ENCODE results near the gene NNT. TPM values are rescaled to one million over a fixed set of nuclear protein-coding genes. Genes with fewer than 3 reads are reported as not detected.
A peak's percentile ranks its signal among the peaks of the same experiment; 100 is the strongest.

Gene NNT
- total and polyA plus RNA-seq, 10 of the 15 experiments (the other 5 are each of a cell fraction or from before 2014, with no cell fraction given), result 20.8 to 73.1 (median 51.9) TPM

- ChIA-PET SMC1A (ENCODE audit: uncharacterized antibody, unreplicated experiment) (interaction anchor here (0.8 to 2.8 kb wide), 12 partner anchors 11 to 77 kb away, joined by 3 to 27 read pairs (median 6); partner anchors contain the start of genes C5orf34 and NNT), RAD21 (ENCODE audit: unreplicated experiment) (interaction anchor here (1.1 to 3.8 kb wide), 9 partner anchors 10 to 76 kb away, joined by 3 to 19 read pairs (median 8); partner anchors contain the start of genes C5orf34, NNT and TMEM267), POLR2A (interaction anchor here (0.6 to 3.6 kb wide), 6 partner anchors 11 to 70 kb away, joined by 3 to 19 read pairs (median 10); partner anchors contain the start of genes NNT and TMEM267), CTCF (interaction anchor here (0.7 to 4.4 kb wide), 13 partner anchors 10 to 83 kb away, joined by 3 to 31 read pairs (median 4); partner anchors contain the start of genes NNT and TMEM267)
- Histone ChIP-seq H2AFZ (ENCODE audit: control insufficient read depth, low read depth, low read length) (no peak overlapping the region), H3K27me3 (replicated peaks in 1 of 2; ENCODE audit: control insufficient read depth in 2 of 2, insufficient read depth in 2 of 2, low read length in 1 of 2) (no peaks in the 10 kb centered on the region), H3K36me3 (ENCODE audit: control insufficient read depth in 2 of 2, insufficient read depth in 2 of 2, low read length in 1 of 2) (peaks cover 0 to 12% of the 10 kb centered on the region in 2 experiments; a peak in 2 of 4 replicates), H3K4me2 (ENCODE audit: control insufficient read depth, insufficient read depth) (peak overlapping the region; percentile 83), H3K79me2 (ENCODE audit: control insufficient read depth, insufficient read depth, low read length) (peaks cover 66% of the 10 kb centered on the region), H3K4me3 (peak overlapping the region; percentile 94), H3K4me1 (ENCODE audit: control insufficient read depth, insufficient read depth, low read length) (peaks cover 13% of the 10 kb centered on the region), H4K20me1 (ENCODE audit: control insufficient read depth, insufficient read depth) (no peaks in the 10 kb centered on the region), H3K27ac (ENCODE audit: control insufficient read depth, insufficient read depth) (no peak overlapping the region), H3K9ac (ENCODE audit: control insufficient read depth, insufficient read depth, low read length) (no peak overlapping the region; the same call in 1 of the 2 replicates), H3K9me3 (replicated peaks; ENCODE audit: control insufficient read depth, insufficient read depth, low read length) (no peaks in the 10 kb centered on the region)
- intact Hi-C loops (cut with micrococcal nuclease; ENCODE audit: unreplicated experiment) (loop anchor here (10.0 kb wide), 1 partner anchor 560 kb away; no protein-coding TSS in a partner anchor), in situ Hi-C loops (cut with MboI) (no loop called here)
- FAIRE-seq (no peak), DNase-seq (ENCODE audit: low read depth, low spot score) (no peak), ATAC-seq (no peak)
- WGBS (ENCODE audit: insufficient coverage, insufficient replicate concordance, low lambda C conversion rate, missing lambda C conversion rate), result 95% methylated on average over 1 of the region's 1 CpG
- TF ChIP-seq EZH2 (IDR thresholded peaks at IDR 0.05; ENCODE audit: borderline replicate concordance, control insufficient read depth, low read depth, low read length), result no peak
- TF ChIP-seq CREB1 (IDR thresholded peaks at IDR 0.05; ENCODE audit: low read depth), result no peak
- no TSS peak for BruUV-seq (replicated peaks)
Observed at GRCh38 chr5:43554497-43554896, 48.5 kb upstream of the NNT start.

DNA sequence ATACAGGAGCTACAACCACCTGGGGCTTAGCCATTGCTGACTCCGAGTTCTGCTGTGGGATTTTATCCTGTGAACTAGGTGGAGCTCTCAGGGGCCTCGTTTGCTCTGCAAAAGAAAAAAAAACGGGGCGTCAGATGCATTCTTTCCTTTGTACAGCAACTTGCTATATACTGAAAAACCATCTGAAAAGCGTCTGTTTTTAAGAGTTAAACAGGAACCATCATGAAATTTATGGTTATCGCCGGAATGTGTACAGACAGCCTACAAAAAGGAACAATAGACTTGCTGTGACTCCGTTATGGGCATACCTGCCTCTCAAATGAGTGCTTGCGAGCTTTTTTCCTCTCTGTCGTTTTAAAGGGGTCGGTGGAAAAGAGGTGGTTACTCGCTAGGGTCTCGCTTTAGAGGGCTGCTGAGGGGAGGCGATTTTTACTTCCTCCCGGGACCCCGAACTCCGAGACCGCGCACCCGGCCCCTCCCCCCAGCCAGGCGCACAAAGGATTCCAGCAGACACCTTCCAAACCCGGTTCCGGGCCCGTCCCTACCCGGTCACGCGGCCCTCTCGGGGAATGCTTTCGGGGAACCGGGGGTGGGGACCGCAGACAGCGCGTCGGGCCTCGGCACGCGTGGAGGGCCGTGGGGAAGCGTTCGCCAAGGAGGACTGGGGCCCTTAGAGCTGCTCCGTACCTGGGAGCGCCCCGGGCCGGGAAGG lies 46.9 kb upstream of the NNT start:
- ATAC-seq, result peak; percentile 24
- no peak for DNase-seq (ENCODE audit: low read depth, low spot score)
- ChIA-PET CTCF (interaction anchor here (1.3 to 4.4 kb wide), 7 partner anchors 11 to 75 kb away, joined by 6 to 31 read pairs (median 18); partner anchors contain the start of genes NNT and TMEM267), RAD21 (ENCODE audit: unreplicated experiment) (interaction anchor here (1.2 to 3.8 kb wide), 7 partner anchors 11 to 75 kb away, joined by 3 to 19 read pairs (median 10); partner anchors contain the start of genes C5orf34, NNT and TMEM267), SMC1A (ENCODE audit: uncharacterized antibody, unreplicated experiment) (interaction anchor here (0.8 to 2.8 kb wide), 8 partner anchors 13 to 81 kb away, joined by 3 to 27 read pairs (median 7); partner anchors contain the start of genes NNT and TMEM267), POLR2A (interaction anchor here (0.6 to 3.6 kb wide), 5 partner anchors 12 to 71 kb away, joined by 3 to 19 read pairs (median 13); partner anchors contain the start of genes NNT and TMEM267)
- Histone ChIP-seq H3K79me2 (ENCODE audit: control insufficient read depth, insufficient read depth, low read length) (peaks cover 56% of the 10 kb centered on the region), H3K9me3 (replicated peaks; ENCODE audit: control insufficient read depth, insufficient read depth, low read length) (no peaks in the 10 kb centered on the region), H3K27ac (ENCODE audit: control insufficient read depth, insufficient read depth) (peak overlapping the region; percentile 87), H3K4me1 (ENCODE audit: control insufficient read depth, insufficient read depth, low read length) (peaks cover 13% of the 10 kb centered on the region), H3K4me3 (peak overlapping the region; percentile 94), H2AFZ (ENCODE audit: control insufficient read depth, low read depth, low read length) (peak overlapping the region; percentile 69), H3K27me3 (replicated peaks in 1 of 2; ENCODE audit: control insufficient read depth in 2 of 2, insufficient read depth in 2 of 2, low read length in 1 of 2) (no peaks in the 10 kb centered on the region), H3K4me2 (ENCODE audit: control insufficient read depth, insufficient read depth) (peak overlapping the region; percentile 83; the same call in 1 of the 2 replicates), H3K9ac (ENCODE audit: control insufficient read depth, insufficient read depth, low read length) (peak overlapping the region; percentile 97), H4K20me1 (ENCODE audit: control insufficient read depth, insufficient read depth) (no peaks in the 10 kb centered on the region), H3K36me3 (ENCODE audit: control insufficient read depth in 2 of 2, insufficient read depth in 2 of 2, low read length in 1 of 2) (peaks cover 0 to 6% of the 10 kb centered on the region in 2 experiments; a peak in 1 of 4 replicates)
- BruUV-seq (replicated peaks), result no TSS peak
- in situ Hi-C loops (cut with MboI), result no loop called here
- FAIRE-seq, result no peak
- WGBS (ENCODE audit: insufficient coverage, insufficient replicate concordance, low lambda C conversion rate, missing lambda C conversion rate), result under 1% methylated on average over 40 of the region's 44 CpGs
- intact Hi-C loops (cut with micrococcal nuclease; ENCODE audit: unreplicated experiment), result loop anchor here (2.0 to 10.0 kb wide), 2 partner anchors 47 to 561 kb away; partner anchors contain the start of gene NNT
- TF ChIP-seq, protein P1, sequence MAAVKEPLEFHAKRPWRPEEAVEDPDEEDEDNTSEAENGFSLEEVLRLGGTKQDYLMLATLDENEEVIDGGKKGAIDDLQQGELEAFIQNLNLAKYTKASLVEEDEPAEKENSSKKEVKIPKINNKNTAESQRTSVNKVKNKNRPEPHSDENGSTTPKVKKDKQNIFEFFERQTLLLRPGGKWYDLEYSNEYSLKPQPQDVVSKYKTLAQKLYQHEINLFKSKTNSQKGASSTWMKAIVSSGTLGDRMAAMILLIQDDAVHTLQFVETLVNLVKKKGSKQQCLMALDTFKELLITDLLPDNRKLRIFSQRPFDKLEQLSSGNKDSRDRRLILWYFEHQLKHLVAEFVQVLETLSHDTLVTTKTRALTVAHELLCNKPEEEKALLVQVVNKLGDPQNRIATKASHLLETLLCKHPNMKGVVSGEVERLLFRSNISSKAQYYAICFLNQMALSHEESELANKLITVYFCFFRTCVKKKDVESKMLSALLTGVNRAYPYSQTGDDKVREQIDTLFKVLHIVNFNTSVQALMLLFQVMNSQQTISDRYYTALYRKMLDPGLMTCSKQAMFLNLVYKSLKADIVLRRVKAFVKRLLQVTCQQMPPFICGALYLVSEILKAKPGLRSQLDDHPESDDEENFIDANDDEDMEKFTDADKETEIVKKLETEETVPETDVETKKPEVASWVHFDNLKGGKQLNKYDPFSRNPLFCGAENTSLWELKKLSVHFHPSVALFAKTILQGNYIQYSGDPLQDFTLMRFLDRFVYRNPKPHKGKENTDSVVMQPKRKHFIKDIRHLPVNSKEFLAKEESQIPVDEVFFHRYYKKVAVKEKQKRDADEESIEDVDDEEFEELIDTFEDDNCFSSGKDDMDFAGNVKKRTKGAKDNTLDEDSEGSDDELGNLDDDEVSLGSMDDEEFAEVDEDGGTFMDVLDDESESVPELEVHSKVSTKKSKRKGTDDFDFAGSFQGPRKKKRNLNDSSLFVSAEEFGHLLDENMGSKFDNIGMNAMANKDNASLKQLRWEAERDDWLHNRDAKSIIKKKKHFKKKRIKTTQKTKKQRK (IDR thresholded peaks at IDR 0.05; ENCODE audit: low read depth, low read length), result no peak
- TF ChIP-seq NRF1 (conservative IDR thresholded peaks at IDR 0.05; ENCODE audit: low read depth, low read length) (no peak), POU2F2 (IDR thresholded peaks at IDR 0.05; ENCODE audit: borderline replicate concordance, low read depth, low read length) (no peak), RFX5 (IDR thresholded peaks at IDR 0.05; ENCODE audit: low read depth, low read length) (no peak), JUNB (IDR thresholded peaks at IDR 0.05) (no peak), CHD4 (IDR thresholded peaks at IDR 0.05) (no peak)
- TF ChIP-seq, protein P2, sequence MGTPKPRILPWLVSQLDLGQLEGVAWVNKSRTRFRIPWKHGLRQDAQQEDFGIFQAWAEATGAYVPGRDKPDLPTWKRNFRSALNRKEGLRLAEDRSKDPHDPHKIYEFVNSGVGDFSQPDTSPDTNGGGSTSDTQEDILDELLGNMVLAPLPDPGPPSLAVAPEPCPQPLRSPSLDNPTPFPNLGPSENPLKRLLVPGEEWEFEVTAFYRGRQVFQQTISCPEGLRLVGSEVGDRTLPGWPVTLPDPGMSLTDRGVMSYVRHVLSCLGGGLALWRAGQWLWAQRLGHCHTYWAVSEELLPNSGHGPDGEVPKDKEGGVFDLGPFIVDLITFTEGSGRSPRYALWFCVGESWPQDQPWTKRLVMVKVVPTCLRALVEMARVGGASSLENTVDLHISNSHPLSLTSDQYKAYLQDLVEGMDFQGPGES (IDR thresholded peaks at IDR 0.05), result no peak

Measured in GM12878 (cell line).